OCI-LY3 (cell line): Measurements from ENCODE around the gene PRDM11.

Source experiments
- CTCF ChIP-seq: fragments of 200-600, 300-600 bp; sonication (generic); IDR thresholded peaks from 2 replicates; pipeline ENCODE4 v1.5.1; 2014; ENCODE audit warnings: antibody characterized with exemption, low read length, low read depth
- EZH2phosphoT487 ChIP-seq: fragments of 200-600 bp; shearing (Covaris generic); IDR thresholded peaks from 2 replicates; pipeline ENCODE4 v1.6.1; 2018; ENCODE audit warnings: antibody characterized with exemption, mixed run types, low read depth

- no peak for TF ChIP-seq CTCF
- no peak for TF ChIP-seq EZH2phosphoT487
Measured at GRCh38 chr11:45237711-45238315, 91.4 kb downstream of the PRDM11 start.
